Measurements from ENCODE around the gene MAP1B. TPM values are rescaled to one million over a fixed set of nuclear protein-coding genes. Genes with fewer than 3 reads are reported as not detected.
A peak's percentile ranks its signal among the peaks of the same experiment; 100 is the strongest.

Gene MAP1B
- total and polyA plus RNA-seq, 9 of the 15 experiments (the other 6 are each of a cell fraction or from before 2014, with no cell fraction given) = 5.2 to 66.1 (median 17.3) TPM

- no peak overlapping the region for H3K4me3 ChIP-seq
- in situ Hi-C loops (cut with MboI) (no loop called here), intact Hi-C loops (cut with micrococcal nuclease) (no loop called here)
- no peak overlapping the region for H3K9ac ChIP-seq (ENCODE audit: insufficient read depth in 1 of 2, low read depth in 2 of 2, low read length in 2 of 2)
- H3K36me3 ChIP-seq (ENCODE audit: control insufficient read depth, insufficient read depth, low read length) = peaks cover 27% of the 10 kb centered on the region; the same call in 2 of the 3 replicates
- no peak for DNase-seq (ENCODE audit: extremely low read depth in 1 of 4, low spot score in 3 of 4)
- no peak for FAIRE-seq
- no peaks in the 10 kb centered on the region for H3K9me3 ChIP-seq (replicated peaks; ENCODE audit: control insufficient read depth, insufficient read depth, low read depth, low read length)
- H3K9me1 ChIP-seq (ENCODE audit: control insufficient read depth, insufficient read depth, low read length) = no peaks in the 10 kb centered on the region
- ChIA-PET POLR2A (interaction anchor here (0.9 to 4.4 kb wide), 10 partner anchors 8 to 183 kb away, joined by 3 to 21 read pairs (median 4); partner anchors contain the start of gene MAP1B), CTCF (ENCODE audit: low intra/inter-chr PET ratio) (no interaction called here)
- no peak overlapping the region for H2AFZ ChIP-seq (ENCODE audit: low read depth, low read length)
- no TSS peak for BruUV-seq (replicated peaks)
- 82% methylated on average over 1 of the region's 1 CpG for WGBS (ENCODE audit: insufficient coverage, low coverage, missing lambda C conversion rate)
- no peaks in the 10 kb centered on the region for H3K27me3 ChIP-seq (ENCODE audit: control insufficient read depth in 2 of 2, insufficient read depth in 2 of 2, low read length in 2 of 2)
- no peak overlapping the region for H3K4me2 ChIP-seq (ENCODE audit: insufficient read depth, low read length)
- peaks cover 0 to 3% of the 10 kb centered on the region in 2 experiments; a peak in 1 of 5 replicates for H3K4me1 ChIP-seq (replicated peaks in 1 of 2; ENCODE audit: control insufficient read depth in 2 of 2, insufficient read depth in 2 of 2, low read length in 2 of 2)
- no peak for ATAC-seq
- no peaks in the 10 kb centered on the region for H3K79me2 ChIP-seq (ENCODE audit: control insufficient read depth, insufficient read depth, low read length)
- no peak overlapping the region for H3K27ac ChIP-seq (ENCODE audit: extremely low read depth, low read depth, low read length)
- H4K20me1 ChIP-seq (replicated peaks; ENCODE audit: control insufficient read depth, insufficient read depth, low read length) = 0 out of 2 replicates have a peak, but pooled peaks cover 6% of the 10 kb centered on the region
- no peak for TF ChIP-seq PBX2 (CRISPR knock-in tag; IDR thresholded peaks at IDR 0.05; ENCODE audit: low read depth)
- TF ChIP-seq PBX2 (tag; conservative IDR thresholded peaks at IDR 0.05; ENCODE audit: low read depth) = peak; percentile 35; the same call in 1 of the 2 replicates
- TF ChIP-seq CHD7 (IDR thresholded peaks at IDR 0.05; ENCODE audit: low read depth, low read length) = no peak
- TF ChIP-seq, protein P1, sequence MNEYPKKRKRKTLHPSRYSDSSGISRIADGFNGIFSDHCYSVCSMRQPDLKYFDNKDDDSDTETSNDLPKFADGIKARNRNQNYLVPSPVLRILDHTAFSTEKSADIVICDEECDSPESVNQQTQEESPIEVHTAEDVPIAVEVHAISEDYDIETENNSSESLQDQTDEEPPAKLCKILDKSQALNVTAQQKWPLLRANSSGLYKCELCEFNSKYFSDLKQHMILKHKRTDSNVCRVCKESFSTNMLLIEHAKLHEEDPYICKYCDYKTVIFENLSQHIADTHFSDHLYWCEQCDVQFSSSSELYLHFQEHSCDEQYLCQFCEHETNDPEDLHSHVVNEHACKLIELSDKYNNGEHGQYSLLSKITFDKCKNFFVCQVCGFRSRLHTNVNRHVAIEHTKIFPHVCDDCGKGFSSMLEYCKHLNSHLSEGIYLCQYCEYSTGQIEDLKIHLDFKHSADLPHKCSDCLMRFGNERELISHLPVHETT (CRISPR knock-in tag; conservative IDR thresholded peaks at IDR 0.05 in 1 of 2, IDR thresholded peaks at IDR 0.05 in 1 of 2) = no peak
Observed at GRCh38 chr5:72125271-72125940, 18.1 kb downstream of the MAP1B start.

Measured in K562 (cell line).